ENCODE results near the gene PPP1R18. TPM values are rescaled to one million over a fixed set of nuclear protein-coding genes. Genes with fewer than 3 reads are reported as not detected.

PPP1R18 gene
- total and polyA plus RNA-seq, 9 of the 15 experiments (the other 6 are each of a cell fraction or from before 2014, with no cell fraction given), result 12.0 to 99.2 (median 42.6) TPM

DNA sequence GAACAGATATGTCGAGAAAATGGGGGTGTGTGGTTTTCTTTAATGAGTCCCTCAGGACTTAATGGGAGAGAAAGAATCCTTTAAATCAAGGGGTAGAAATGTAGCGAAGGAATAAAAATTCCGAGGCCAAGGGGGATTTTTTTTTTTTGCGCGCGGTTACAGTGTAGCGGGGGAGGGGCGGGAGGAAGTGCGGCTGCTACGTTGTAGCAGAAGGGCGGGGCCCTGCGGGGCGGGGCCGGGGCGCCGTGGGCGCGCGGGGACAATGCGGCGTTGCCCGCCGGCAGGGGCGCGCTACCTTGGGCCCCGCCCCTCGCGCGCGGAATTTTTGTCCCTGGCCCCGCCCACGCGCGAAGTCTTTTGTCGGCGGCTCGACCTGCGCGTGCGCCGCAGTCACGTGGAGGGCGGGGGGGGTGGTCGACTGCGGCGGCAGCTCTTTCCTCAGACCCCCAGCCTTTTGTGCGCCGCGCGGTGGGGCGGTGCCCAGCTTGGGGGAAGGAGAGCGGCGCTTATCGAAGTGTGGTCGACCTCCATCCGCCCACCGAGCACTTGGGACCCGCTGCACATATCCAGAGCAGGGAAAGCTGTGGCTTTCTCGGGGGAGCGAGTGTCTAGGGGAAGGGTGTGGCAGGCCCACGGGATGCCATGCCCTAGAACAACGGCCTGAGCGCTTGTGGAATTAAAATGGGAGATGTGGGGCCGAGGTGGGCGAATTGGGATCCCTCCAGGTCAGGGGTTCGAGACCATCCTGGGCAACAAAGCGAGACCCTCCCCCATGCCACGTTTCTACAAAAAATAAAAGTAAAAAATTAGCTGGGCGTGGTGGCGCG, 35.0 kb upstream of the PPP1R18 start (continued):
- no peak for TF ChIP-seq RBM34 (IDR thresholded peaks at IDR 0.05; ENCODE audit: borderline replicate concordance, insufficient read depth, low read length)
- TF ChIP-seq E2F3 (CRISPR knock-in tag; IDR thresholded peaks at IDR 0.05), result 0 out of 2 replicates have a peak, but pooled peaks have one; percentile 61
- peak; percentile 53 for TF ChIP-seq MTA3 (IDR thresholded peaks at IDR 0.05; ENCODE audit: borderline replicate concordance)
- TF ChIP-seq, protein P1, sequence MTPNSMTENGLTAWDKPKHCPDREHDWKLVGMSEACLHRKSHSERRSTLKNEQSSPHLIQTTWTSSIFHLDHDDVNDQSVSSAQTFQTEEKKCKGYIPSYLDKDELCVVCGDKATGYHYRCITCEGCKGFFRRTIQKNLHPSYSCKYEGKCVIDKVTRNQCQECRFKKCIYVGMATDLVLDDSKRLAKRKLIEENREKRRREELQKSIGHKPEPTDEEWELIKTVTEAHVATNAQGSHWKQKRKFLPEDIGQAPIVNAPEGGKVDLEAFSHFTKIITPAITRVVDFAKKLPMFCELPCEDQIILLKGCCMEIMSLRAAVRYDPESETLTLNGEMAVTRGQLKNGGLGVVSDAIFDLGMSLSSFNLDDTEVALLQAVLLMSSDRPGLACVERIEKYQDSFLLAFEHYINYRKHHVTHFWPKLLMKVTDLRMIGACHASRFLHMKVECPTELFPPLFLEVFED (CRISPR knock-in tag; conservative IDR thresholded peaks at IDR 0.05), result peak; percentile 95
- peak; percentile 58 for TF ChIP-seq HNRNPK (IDR thresholded peaks at IDR 0.05; ENCODE audit: low read depth, low read length, poor library complexity, severe bottlenecking)
- TF ChIP-seq POLR2AphosphoS5 (IDR thresholded peaks at IDR 0.05; ENCODE audit: control insufficient read depth, insufficient read depth, low read depth, low read length), result peak; percentile 91
- TF ChIP-seq SAFB (IDR thresholded peaks at IDR 0.05; ENCODE audit: borderline replicate concordance, low read depth, low read length), result peak; percentile 97
- TF ChIP-seq, protein P2, sequence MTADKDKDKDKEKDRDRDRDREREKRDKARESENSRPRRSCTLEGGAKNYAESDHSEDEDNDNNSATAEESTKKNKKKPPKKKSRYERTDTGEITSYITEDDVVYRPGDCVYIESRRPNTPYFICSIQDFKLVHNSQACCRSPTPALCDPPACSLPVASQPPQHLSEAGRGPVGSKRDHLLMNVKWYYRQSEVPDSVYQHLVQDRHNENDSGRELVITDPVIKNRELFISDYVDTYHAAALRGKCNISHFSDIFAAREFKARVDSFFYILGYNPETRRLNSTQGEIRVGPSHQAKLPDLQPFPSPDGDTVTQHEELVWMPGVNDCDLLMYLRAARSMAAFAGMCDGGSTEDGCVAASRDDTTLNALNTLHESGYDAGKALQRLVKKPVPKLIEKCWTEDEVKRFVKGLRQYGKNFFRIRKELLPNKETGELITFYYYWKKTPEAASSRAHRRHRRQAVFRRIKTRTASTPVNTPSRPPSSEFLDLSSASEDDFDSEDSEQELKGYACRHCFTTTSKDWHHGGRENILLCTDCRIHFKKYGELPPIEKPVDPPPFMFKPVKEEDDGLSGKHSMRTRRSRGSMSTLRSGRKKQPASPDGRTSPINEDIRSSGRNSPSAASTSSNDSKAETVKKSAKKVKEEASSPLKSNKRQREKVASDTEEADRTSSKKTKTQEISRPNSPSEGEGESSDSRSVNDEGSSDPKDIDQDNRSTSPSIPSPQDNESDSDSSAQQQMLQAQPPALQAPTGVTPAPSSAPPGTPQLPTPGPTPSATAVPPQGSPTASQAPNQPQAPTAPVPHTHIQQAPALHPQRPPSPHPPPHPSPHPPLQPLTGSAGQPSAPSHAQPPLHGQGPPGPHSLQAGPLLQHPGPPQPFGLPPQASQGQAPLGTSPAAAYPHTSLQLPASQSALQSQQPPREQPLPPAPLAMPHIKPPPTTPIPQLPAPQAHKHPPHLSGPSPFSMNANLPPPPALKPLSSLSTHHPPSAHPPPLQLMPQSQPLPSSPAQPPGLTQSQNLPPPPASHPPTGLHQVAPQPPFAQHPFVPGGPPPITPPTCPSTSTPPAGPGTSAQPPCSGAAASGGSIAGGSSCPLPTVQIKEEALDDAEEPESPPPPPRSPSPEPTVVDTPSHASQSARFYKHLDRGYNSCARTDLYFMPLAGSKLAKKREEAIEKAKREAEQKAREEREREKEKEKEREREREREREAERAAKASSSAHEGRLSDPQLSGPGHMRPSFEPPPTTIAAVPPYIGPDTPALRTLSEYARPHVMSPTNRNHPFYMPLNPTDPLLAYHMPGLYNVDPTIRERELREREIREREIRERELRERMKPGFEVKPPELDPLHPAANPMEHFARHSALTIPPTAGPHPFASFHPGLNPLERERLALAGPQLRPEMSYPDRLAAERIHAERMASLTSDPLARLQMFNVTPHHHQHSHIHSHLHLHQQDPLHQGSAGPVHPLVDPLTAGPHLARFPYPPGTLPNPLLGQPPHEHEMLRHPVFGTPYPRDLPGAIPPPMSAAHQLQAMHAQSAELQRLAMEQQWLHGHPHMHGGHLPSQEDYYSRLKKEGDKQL (CRISPR knock-in tag; IDR thresholded peaks at IDR 0.05; ENCODE audit: borderline replicate concordance), result 0 out of 2 replicates have a peak, but pooled peaks have one; percentile 63
- TF ChIP-seq KDM4B (IDR thresholded peaks at IDR 0.05; ENCODE audit: borderline replicate concordance in 2 of 2, low read depth in 1 of 2), result no peak
- TF ChIP-seq HMG20B (CRISPR knock-in tag; IDR thresholded peaks at IDR 0.05), result peak; percentile 30; the same call in 1 of the 2 replicates
- no peak for TF ChIP-seq TAF15 (IDR thresholded peaks at IDR 0.05; ENCODE audit: low read depth, low read length)
